ENCODE results near the gene PIK3CG.
"Not testable (repeated sequence)": the region's sequence is repeated elsewhere in the genome, so short reads cannot be mapped to it uniquely, and the experiment has no call there.

PIK3CG gene

GRCh38 chr7:106888204-106888603 lies 23.1 kb downstream of the PIK3CG start:
- no peak for DNase-seq

GRCh38 chr7:106890952-106891351 lies 25.9 kb downstream of the PIK3CG start:
- no peak for DNase-seq

- DNase-seq, result no peak
These were observed 26.7 kb downstream of the PIK3CG start for GRCh38 chr7:106891548-106892410.

- DNase-seq, result no peak
These were observed 28.5 kb downstream of the PIK3CG start for GRCh38 chr7:106893591-106893990.

- DNase-seq, result no peak
These were observed 30.3 kb downstream of the PIK3CG start for GRCh38 chr7:106895246-106895864.

- DNase-seq, result no peak
These were observed 31.1 kb downstream of the PIK3CG start for GRCh38 chr7:106896231-106896630.

GRCh38 chr7:106897553-106897952 lies 32.5 kb downstream of the PIK3CG start:
- DNase-seq, result not testable (repeated sequence)

GRCh38 chr7:106898967-106899366 lies 33.9 kb downstream of the PIK3CG start:
- DNase-seq, result not testable (repeated sequence)

- no peak for DNase-seq
These were observed 36.9 kb downstream of the PIK3CG start for GRCh38 chr7:106901828-106902441.

GRCh38 chr7:106905734-106906133 lies 40.7 kb downstream of the PIK3CG start:
- no peak for DNase-seq

- DNase-seq, result no peak
These were observed 46.9 kb downstream of the PIK3CG start for GRCh38 chr7:106911959-106912358.

- no peak for DNase-seq
These were observed 49.0 kb downstream of the PIK3CG start for GRCh38 chr7:106914018-106914607.

- DNase-seq, result no peak
These were observed 50.3 kb downstream of the PIK3CG start for GRCh38 chr7:106915407-106915806.

GRCh38 chr7:106915873-106916272 lies 50.8 kb downstream of the PIK3CG start:
- DNase-seq, result peak in 1 of 5 experiments; percentile 93

- no peak for DNase-seq
These were observed 51.6 kb downstream of the PIK3CG start for GRCh38 chr7:106916679-106917078.

- DNase-seq, result no peak
These were observed 53.9 kb downstream of the PIK3CG start for GRCh38 chr7:106918991-106919390.

GRCh38 chr7:106924468-106924867 lies 59.4 kb downstream of the PIK3CG start:
- not testable (repeated sequence) for DNase-seq

GRCh38 chr7:106926892-106927291 lies 61.8 kb downstream of the PIK3CG start:
- no peak for DNase-seq

- DNase-seq, result no peak
These were observed 62.5 kb downstream of the PIK3CG start for GRCh38 chr7:106927536-106927935.

GRCh38 chr7:106929616-106930015 lies 64.5 kb downstream of the PIK3CG start:
- not testable (repeated sequence) for DNase-seq

- no peak for DNase-seq
These were observed 71.2 kb downstream of the PIK3CG start for GRCh38 chr7:106936236-106936635.

GRCh38 chr7:106938122-106938521 lies 73.0 kb downstream of the PIK3CG start:
- not testable (repeated sequence) for DNase-seq

- DNase-seq, result no peak
These were observed 73.7 kb downstream of the PIK3CG start for GRCh38 chr7:106938803-106939202.

All from T-helper 2 cell (primary cell).